Neural cell (in vitro differentiated cells): ENCODE data around the gene NSL1. TPM values are rescaled to one million over a fixed set of nuclear protein-coding genes. Genes with fewer than 3 reads are reported as not detected.

Source experiments
- H2AFZ ChIP-seq: fragments of 200-600, 300-800 bp; sonication (generic), shearing (Covaris generic); 2 replicates; pipeline ENCODE4 v1.6.0; 2014; ENCODE audit warnings: low read depth, mild to moderate bottlenecking, antibody characterized with exemption, low read length, moderate library complexity
- H3F3A ChIP-seq: fragments of 200-600 bp; shearing (Covaris generic); 2 replicates; pipeline ENCODE4 v1.6.1; 2016; ENCODE audit warnings: mild to moderate bottlenecking, moderate library complexity, mixed read lengths, antibody characterized with exemption, low read length; ENCODE audit not compliant: insufficient read depth, poor library complexity, severe bottlenecking
- H3K27ac ChIP-seq: fragments of 200-600, 300-800 bp; sonication (generic), shearing (Covaris generic); 2 replicates; pipeline ENCODE4 v1.5.1; 2014; ENCODE audit warnings: mild to moderate bottlenecking, low read length, moderate library complexity
- H3K27me3 ChIP-seq: fragments of 300-800, 200-600 bp; sonication (generic), shearing (Covaris generic); 2 replicates; pipeline ENCODE4 v1.6.0; 2014; ENCODE audit warnings: mild to moderate bottlenecking, low read depth, low read length, moderate library complexity; ENCODE audit not compliant: insufficient read depth
- H3K36me3 ChIP-seq: fragments of 300-800, 200-600 bp; sonication (generic), shearing (Covaris generic); 2 replicates; pipeline ENCODE4 v1.5.1; 2014; ENCODE audit warnings: mild to moderate bottlenecking, antibody characterized with exemption, low read length, moderate library complexity; ENCODE audit not compliant: insufficient read depth
- H3K4me2 ChIP-seq: fragments of 300-800, 200-600 bp; sonication (generic), shearing (Covaris generic); 2 replicates; pipeline ENCODE4 v1.6.0; 2014; ENCODE audit warnings: mild to moderate bottlenecking, low read length
- H3K4me3 ChIP-seq: fragments of 300-800, 200-600 bp; sonication (generic), shearing (Covaris generic); 2 replicates; pipeline ENCODE4 v1.5.1; 2014; ENCODE audit warnings: mild to moderate bottlenecking, low read length, moderate library complexity
- H3K79me2 ChIP-seq: fragments of 200-600 bp; shearing (Covaris generic); replicated peaks from 2 replicates; pipeline ENCODE4 v1.6.0; 2014; ENCODE audit warnings: mild to moderate bottlenecking, low read length, moderate library complexity; ENCODE audit not compliant: insufficient read depth
- H3K9ac ChIP-seq: fragments of 300-800, 200-600 bp; sonication (generic), shearing (Covaris generic); 2 replicates; pipeline ENCODE4 v1.6.1; 2016; ENCODE audit warnings: mild to moderate bottlenecking, low read length, mixed read lengths
- H3K9me2 ChIP-seq: fragments of 200-600 bp; shearing (Covaris generic); 2 replicates; pipeline ENCODE4 v1.6.1; 2016; ENCODE audit warnings: mild to moderate bottlenecking, low read length, mixed read lengths; ENCODE audit not compliant: insufficient read depth
- H3K9me3 ChIP-seq: fragments of 200-600, 300-800 bp; sonication (generic), shearing (Covaris generic); 2 replicates; pipeline ENCODE4 v1.6.1; 2016; ENCODE audit warnings: mild to moderate bottlenecking, mixed run types, low read length, moderate library complexity, mixed read lengths
- H4K20me1 ChIP-seq: fragments of 200-600 bp; shearing (Covaris generic); 2 replicates; pipeline ENCODE4 v1.6.1; 2016; ENCODE audit warnings: mild to moderate bottlenecking, mixed run types; ENCODE audit not compliant: insufficient read depth
- CTCF ChIP-seq: fragments of 450-650 bp; IDR thresholded peaks from 2 replicates; pipeline ENCODE4 v1.5.1; 2014; ENCODE audit warnings: antibody characterized with exemption, mild to moderate bottlenecking, moderate library complexity; ENCODE audit not compliant: poor library complexity, severe bottlenecking
- EP300 ChIP-seq: fragments of 450-650 bp; conservative IDR thresholded peaks from 2 replicates; pipeline ENCODE4 v1.6.1; 2014; ENCODE audit warnings: antibody characterized with exemption, mild to moderate bottlenecking, moderate library complexity; ENCODE audit not compliant: poor library complexity, severe bottlenecking
- EZH2 ChIP-seq: fragments of 200-600, 300-800 bp; shearing (Covaris generic), sonication (generic); IDR thresholded peaks from 2 replicates; pipeline ENCODE4 v1.6.1; 2014; ENCODE audit warnings: antibody characterized with exemption, low read length, borderline replicate concordance, mild to moderate bottlenecking; ENCODE audit not compliant: insufficient read depth, poor library complexity, severe bottlenecking
- MXI1 ChIP-seq: fragments of 450-650 bp; conservative IDR thresholded peaks from 2 replicates; pipeline ENCODE4 v1.6.1; 2014; ENCODE audit warnings: antibody characterized with exemption, mild to moderate bottlenecking; ENCODE audit not compliant: poor library complexity, severe bottlenecking
- POLR2AphosphoS5 ChIP-seq: IDR thresholded peaks from 2 replicates; pipeline ENCODE4 v1.6.1; 2012
- RAD21 ChIP-seq: fragments of 450-650 bp; conservative IDR thresholded peaks from 2 replicates; pipeline ENCODE4 v1.6.1; 2014; ENCODE audit warnings: antibody characterized with exemption, mild to moderate bottlenecking, moderate library complexity
- REST ChIP-seq: IDR thresholded peaks from 2 replicates; pipeline ENCODE4 v1.6.1; 2012; ENCODE audit warnings: borderline replicate concordance
- SMC3 ChIP-seq: fragments of 450-650 bp; conservative IDR thresholded peaks from 2 replicates; pipeline ENCODE4 v1.6.1; 2014; ENCODE audit warnings: antibody characterized with exemption, mild to moderate bottlenecking, moderate library complexity; ENCODE audit not compliant: poor library complexity
- TAF1 ChIP-seq: IDR thresholded peaks from 2 replicates; pipeline ENCODE4 v1.6.1; 2012; ENCODE audit warnings: low read depth
- polyA plus RNA-seq: library from polyadenylated mRNA; depleted of rRNA; stranded (reverse); fragments of >200 nt; gene quantifications from 2 replicates; pipeline ENCODE4 v1.2.3, GENCODE V29; 2014

Gene NSL1
- polyA plus RNA-seq, 1 donor from 2014 or later: 40.4 TPM

DNA sequence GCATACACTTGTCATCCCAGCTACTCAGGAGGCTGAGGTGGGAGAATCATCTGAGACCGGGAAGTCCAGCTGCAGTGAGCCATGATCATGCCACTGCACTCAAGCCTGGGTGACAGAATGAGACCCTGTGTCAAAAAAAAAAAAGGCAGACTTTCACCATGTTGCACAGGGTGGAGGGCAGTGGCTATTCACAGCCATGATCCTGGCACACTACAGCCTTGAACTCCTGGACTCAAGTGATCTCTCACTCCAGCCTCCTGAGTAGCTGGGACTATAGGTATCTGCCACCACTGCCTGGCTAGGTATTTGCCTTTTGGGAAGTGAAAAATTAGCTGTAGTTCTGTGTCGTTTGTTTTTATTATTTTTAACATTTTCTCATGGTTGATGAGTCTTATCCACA, 36.8 kb upstream of the NSL1 start:
- no peaks in the 10 kb centered on the region for H3K36me3 ChIP-seq
- no peaks in the 10 kb centered on the region for H3F3A ChIP-seq
- TF ChIP-seq POLR2AphosphoS5 (no peak), SMC3 (no peak), TAF1 (no peak), MXI1 (no peak)

DNA sequence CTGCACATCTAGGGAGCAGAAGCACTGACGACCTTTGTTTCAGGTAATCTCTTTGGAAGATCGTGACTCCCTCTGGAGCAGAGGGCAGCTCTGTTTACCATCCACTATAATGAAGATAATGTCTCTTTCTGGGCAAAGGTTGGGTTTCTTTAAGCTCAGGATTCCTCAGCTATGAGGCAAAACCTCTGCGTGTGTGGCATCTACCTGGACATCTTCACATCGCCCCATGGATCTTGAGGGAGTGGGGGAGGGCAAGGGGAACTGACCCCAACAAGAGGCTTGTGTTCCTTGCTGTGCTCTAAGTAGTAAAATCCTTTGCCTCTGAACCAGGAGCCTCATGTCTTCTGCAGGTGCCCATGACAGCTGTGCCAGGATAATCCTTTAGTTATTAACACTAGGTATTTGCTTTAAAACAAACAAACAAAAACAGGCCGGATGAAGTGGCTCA, 36.3 kb upstream of the NSL1 start:
- no peaks in the 10 kb centered on the region for H3K79me2 ChIP-seq
- no peaks in the 10 kb centered on the region for H3K27me3 ChIP-seq
- TF ChIP-seq EZH2 (no peak), CTCF (no peak), POLR2AphosphoS5 (no peak), EP300 (no peak), MXI1 (no peak), REST (no peak), RAD21 (no peak), TAF1 (no peak), SMC3 (no peak)
- H3K9ac ChIP-seq: no peak overlapping the region
- H3K36me3 ChIP-seq: no peaks in the 10 kb centered on the region
- no peaks in the 10 kb centered on the region for H3K9me2 ChIP-seq
- no peak overlapping the region for H3K4me3 ChIP-seq
- no peak overlapping the region for H2AFZ ChIP-seq
- H3K9me3 ChIP-seq: no peaks in the 10 kb centered on the region
- H4K20me1 ChIP-seq: no peaks in the 10 kb centered on the region
- no peak overlapping the region for H3K4me2 ChIP-seq
- no peaks in the 10 kb centered on the region for H3F3A ChIP-seq
- no peak overlapping the region for H3K27ac ChIP-seq

More for the DNA sequence above, 36.8 kb upstream of the NSL1 start:
- no peak overlapping the region for H3K9ac ChIP-seq
- no peak overlapping the region for H2AFZ ChIP-seq
- no peak overlapping the region for H3K27ac ChIP-seq
- no peaks in the 10 kb centered on the region for H4K20me1 ChIP-seq
- H3K79me2 ChIP-seq: no peaks in the 10 kb centered on the region
- no peaks in the 10 kb centered on the region for H3K27me3 ChIP-seq
- H3K4me3 ChIP-seq: no peak overlapping the region
- H3K9me3 ChIP-seq: no peaks in the 10 kb centered on the region
- no peaks in the 10 kb centered on the region for H3K9me2 ChIP-seq
- no peak overlapping the region for H3K4me2 ChIP-seq
